ENCODE results near the gene ZNF580.
A peak's percentile ranks its signal among the peaks of the same experiment; 100 is the strongest.

ZNF580 gene

DNA sequence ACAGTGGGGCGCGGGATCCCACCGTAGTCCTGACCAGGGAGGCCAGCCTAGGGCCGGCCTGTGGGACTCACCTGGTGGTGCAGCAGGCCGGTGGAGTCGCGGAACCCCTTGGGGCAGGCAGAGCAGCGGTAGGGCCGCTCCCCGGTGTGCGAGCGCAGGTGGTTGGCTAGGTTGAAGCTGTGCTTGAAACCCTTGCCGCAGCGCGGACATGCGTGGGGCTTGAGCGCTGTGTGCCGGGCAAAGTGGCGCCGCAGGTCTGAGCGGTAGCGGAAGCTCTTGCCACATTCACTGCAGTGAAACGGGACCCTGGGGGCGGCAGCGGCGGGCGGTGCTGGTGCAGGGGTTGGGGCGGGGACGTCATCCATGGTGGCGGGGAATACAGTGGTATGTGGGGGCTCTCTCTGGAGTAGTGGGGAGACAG, 43.3 kb upstream of the ZNF580 start:
- TF ChIP-seq CTCF (IDR thresholded peaks at IDR 0.05; ENCODE audit: low read depth, low read length): no peak
- H3K4me3 ChIP-seq (ENCODE audit: low read depth, low read length): no peak overlapping the region

- no peak overlapping the region for H3K4me3 ChIP-seq (ENCODE audit: low read depth, low read length)
- TF ChIP-seq CTCF (IDR thresholded peaks at IDR 0.05; ENCODE audit: low read depth, low read length): no peak
Measured at GRCh38 chr19:55598034-55598433, 42.8 kb upstream of the ZNF580 start.

GRCh38 chr19:55598719-55599467, 41.9 kb upstream of the ZNF580 start:
- TF ChIP-seq CTCF (IDR thresholded peaks at IDR 0.05; ENCODE audit: low read depth, low read length): no peak
- H3K4me3 ChIP-seq (ENCODE audit: low read depth, low read length): peak overlapping the region; percentile 83

DNA sequence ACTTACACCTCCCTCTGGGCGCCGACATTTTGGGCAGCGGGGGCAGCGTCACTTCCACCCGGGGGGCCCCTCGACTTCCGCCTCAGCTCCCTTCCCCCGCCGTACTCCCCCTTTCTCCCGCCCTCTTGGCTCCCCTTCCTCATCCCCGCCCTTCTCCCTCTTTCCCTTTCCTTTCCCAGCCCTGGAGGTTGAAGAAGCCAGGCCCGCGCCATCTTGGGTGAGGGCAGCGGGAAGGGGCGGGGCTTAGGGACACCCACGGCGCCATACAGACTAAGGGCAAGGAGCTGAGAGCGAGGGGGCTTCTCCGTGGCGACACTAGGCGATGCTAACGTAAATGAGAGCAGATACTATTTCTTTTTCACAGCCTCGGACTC, 41.3 kb upstream of the ZNF580 start, which contains the start of gene FIZ1:
TSS of gene FIZ1 (minus strand) at position 50 of the 374 bp plus-strand sequence. CDS start 1,652 bp downstream, outside the sequence.
- no peak for TF ChIP-seq CTCF (IDR thresholded peaks at IDR 0.05; ENCODE audit: low read depth, low read length)
- peak within 1 kb of the TSS; percentile 83 for H3K4me3 ChIP-seq (ENCODE audit: low read depth, low read length)

- no peak for TF ChIP-seq CTCF (IDR thresholded peaks at IDR 0.05; ENCODE audit: low read depth, low read length)
- H3K4me3 ChIP-seq (ENCODE audit: low read depth, low read length): peak within 1 kb of the TSS; percentile 83
Measured at GRCh38 chr19:55599842-55600661, 40.8 kb upstream of the ZNF580 start, which contains the start of gene ZNF524. ZNF524 (plus strand) TSS chr19:55600288; CDS start chr19:55602113, 1,825 bp downstream.

- H3K4me3 ChIP-seq (ENCODE audit: low read depth, low read length): peak overlapping the region; percentile 83
- TF ChIP-seq CTCF (IDR thresholded peaks at IDR 0.05; ENCODE audit: low read depth, low read length): no peak
Measured at GRCh38 chr19:55600662-55601028, 40.2 kb upstream of the ZNF580 start.

GRCh38 chr19:55601084-55601483, 39.7 kb upstream of the ZNF580 start:
- no peak for TF ChIP-seq CTCF (IDR thresholded peaks at IDR 0.05; ENCODE audit: low read depth, low read length)
- H3K4me3 ChIP-seq (ENCODE audit: low read depth, low read length): peak overlapping the region; percentile 83
